NCI-H460 (cell line): ENCODE measurements around the gene TSPAN33. TPM values are rescaled to one million over a fixed set of nuclear protein-coding genes. Genes with fewer than 3 reads are reported as not detected.
"Not testable (repeated sequence)": the region's sequence is repeated elsewhere in the genome, so short reads cannot be mapped to it uniquely, and the experiment has no call there.

ENCODE experiments used
- DNase-seq: peaks from one replicate; pipeline ENCODE4 v3.0.0-alpha.2; 2016; ENCODE audit warnings: low read depth; ENCODE audit errors: extremely low read depth
- total RNA-seq: library from RNA; depleted of rRNA; stranded (reverse); fragments of >200 nt; shearing (Covaris generic); gene quantifications from 2 replicates; pipeline ENCODE4 v1.2.3, GENCODE V29; 2014

The TSPAN33 gene
- total RNA-seq, 1 experiment from 2014 or later, result 6.4 TPM

GRCh38 chr7:129169171-129169671, 24.7 kb downstream of the TSPAN33 start:
- DNase-seq, result no peak

- DNase-seq, result no peak
Observed at GRCh38 chr7:129169686-129170440, 25.4 kb downstream of the TSPAN33 start.

GRCh38 chr7:129170441-129171021, 26.0 kb downstream of the TSPAN33 start:
- no peak for DNase-seq

GRCh38 chr7:129173861-129174260, 29.4 kb downstream of the TSPAN33 start:
- not testable (repeated sequence) for DNase-seq

GRCh38 chr7:129176916-129177710, 32.6 kb downstream of the TSPAN33 start:
- DNase-seq, result no peak

GRCh38 chr7:129184981-129185670, 40.6 kb downstream of the TSPAN33 start:
- no peak for DNase-seq

- DNase-seq, result no peak
Observed at GRCh38 chr7:129186749-129187260, 42.3 kb downstream of the TSPAN33 start.

- DNase-seq, result no peak
Observed at GRCh38 chr7:129187681-129188371, 43.3 kb downstream of the TSPAN33 start.

- DNase-seq, result no peak
Observed at GRCh38 chr7:129188372-129188891, 43.9 kb downstream of the TSPAN33 start, which contains the start of gene SMO. Gene SMO, plus strand, starts transcription at chr7:129188633. Its CDS starts 519 bp downstream, at chr7:129189152.

GRCh38 chr7:129188892-129189660, 44.6 kb downstream of the TSPAN33 start:
- DNase-seq, result no peak

GRCh38 chr7:129189661-129190310, 45.3 kb downstream of the TSPAN33 start:
- DNase-seq, result no peak

- no peak for DNase-seq
Observed at GRCh38 chr7:129191272-129191671, 46.8 kb downstream of the TSPAN33 start.

- no peak for DNase-seq
Observed at GRCh38 chr7:129193892-129194291, 49.4 kb downstream of the TSPAN33 start.

- DNase-seq, result no peak
Observed at GRCh38 chr7:129197771-129198170, 53.3 kb downstream of the TSPAN33 start.

GRCh38 chr7:129199406-129199805, 54.9 kb downstream of the TSPAN33 start:
- DNase-seq, result no peak

GRCh38 chr7:129202058-129202777, 57.7 kb downstream of the TSPAN33 start:
- DNase-seq, result no peak

GRCh38 chr7:129203050-129203741, 58.7 kb downstream of the TSPAN33 start:
- DNase-seq, result no peak
